A549 (cell line): ENCODE measurements around the gene TMEM39A.

Source experiments
- CEBPB ChIP-seq, 2 experiments: fragments of >200 bp in 1 of 2; sonication (Bioruptor Twin) in 1 of 2; formaldehyde crosslinking in 1 of 2; IDR thresholded peaks; 2 replicates each; pipeline ENCODE4 v1.6.1; 2012 to 2016
- CTCF ChIP-seq: fragments of >200 bp; sonication (Bioruptor Twin); formaldehyde crosslinking; IDR thresholded peaks from 3 replicates; pipeline ENCODE4 v1.5.1; 2016
- EHMT2 ChIP-seq: fragments of 200-600 bp; sonication (generic); IDR thresholded peaks from 2 replicates; pipeline ENCODE4 v1.6.1; 2016; ENCODE audit warnings: antibody characterized with exemption, low read depth, mild to moderate bottlenecking, moderate library complexity
- EP300 ChIP-seq, 2 experiments: fragments of >200 bp; sonication (Bioruptor Twin); formaldehyde crosslinking; IDR thresholded peaks; 2 replicates in 1 of 2; 3 replicates in 1 of 2; pipeline ENCODE4 v1.6.1; 2016 to 2017
- POLR2A ChIP-seq: IDR thresholded peaks from 2 replicates; pipeline ENCODE4 v1.6.1; 2012; ENCODE audit warnings: mild to moderate bottlenecking, low read length
- RCOR1 ChIP-seq: fragments of 150-350 bp; IDR thresholded peaks from 2 replicates; pipeline ENCODE4 v1.6.1; 2014; ENCODE audit warnings: antibody characterized with exemption, low read length, low read depth
- REST ChIP-seq: fragments of 200-600 bp; sonication (generic); IDR thresholded peaks from 2 replicates; pipeline ENCODE4 v1.6.1; 2016; ENCODE audit warnings: antibody characterized with exemption, mild to moderate bottlenecking, moderate library complexity
- ZSCAN20 ChIP-seq: fragments of 250-450 bp; sonication (Bioruptor Pico); IDR thresholded peaks from 2 replicates; pipeline ENCODE4 v1.8.0; 2022; ENCODE audit warnings: mild to moderate bottlenecking, moderate library complexity

GRCh38 chr3:119468041-119468440 lies 4.6 kb upstream of the TMEM39A start:
- TF ChIP-seq POLR2A (no peak), RCOR1 (no peak), EHMT2 (no peak), ZSCAN20 (CRISPR knock-in tag) (no peak), REST (no peak), CTCF (no peak), EP300 (IDR thresholded peaks at IDR 0.05) (no peak), CEBPB (IDR thresholded peaks at IDR 0.05) (no peak)
